Esophagus muscularis mucosa (tissue), 4 donors: ENCODE data around the gene GABRQ. TPM values are rescaled to one million over a fixed set of nuclear protein-coding genes. Genes with fewer than 3 reads are reported as not detected.

Source experiments
- DNase-seq: peaks from one replicate; pipeline ENCODE4 v3.0.0-alpha.2; 2017; ENCODE audit errors: extremely low spot score
- H3K27ac ChIP-seq, 4 donors: fragments of 200-600 bp; sonication (generic); replicated peaks in 1 of 4; 1 replicate in 3 of 4; 2 replicates in 1 of 4; pipeline ENCODE4 v1.5.1; 2016 to 2019; ENCODE audit warnings: mild to moderate bottlenecking in 1 of 4
- H3K27me3 ChIP-seq, 4 donors: fragments of 200-600 bp; sonication (generic); one replicate each; pipeline versions ENCODE4 v1.5.1 to v1.6.0; 2016 to 2019
- H3K36me3 ChIP-seq, 4 donors: fragments of 200-600 bp; sonication (generic); one replicate each; pipeline ENCODE4 v1.5.1; 2016 to 2019
- H3K4me1 ChIP-seq, 4 donors: fragments of 200-600 bp; sonication (generic); one replicate each; pipeline ENCODE4 v1.5.1; 2016 to 2019
- H3K4me3 ChIP-seq, 4 donors: fragments of 200-600 bp; sonication (generic); 1 replicate in 2 of 4; 2 replicates in 2 of 4; pipeline ENCODE4 v1.5.1; 2016 to 2019; ENCODE audit warnings: mild to moderate bottlenecking in 4 of 4, moderate library complexity in 1 of 4
- H3K9me3 ChIP-seq, 4 donors: fragments of 200-600 bp; sonication (generic); 1 replicate in 3 of 4; 2 replicates in 1 of 4; pipeline ENCODE4 v1.5.1; 2016 to 2019
- CTCF ChIP-seq, 3 experiments: fragments of 200-600 bp in 2 of 3; fragments of 450-650 bp in 1 of 3; sonication (generic) in 2 of 3; IDR thresholded peaks; one replicate each; pipeline ENCODE4 v1.5.1; 2017 to 2019; ENCODE audit warnings: antibody characterized with exemption in 3 of 3, mild to moderate bottlenecking in 2 of 3, moderate library complexity in 1 of 3
- EP300 ChIP-seq: sonication (generic); formaldehyde crosslinking; IDR thresholded peaks from one replicate; pipeline ENCODE4 v1.6.1; 2017; ENCODE audit warnings: antibody characterized with exemption
- POLR2A ChIP-seq: fragments of 450-650 bp; IDR thresholded peaks from one replicate; pipeline ENCODE4 v1.6.1; 2017; ENCODE audit warnings: antibody characterized with exemption, moderate library complexity, mild to moderate bottlenecking, low read depth
- POLR2AphosphoS5 ChIP-seq, 2 donors: sonication (generic); formaldehyde crosslinking; IDR thresholded peaks; one replicate each; pipeline ENCODE4 v1.6.1; 2017; ENCODE audit warnings: antibody characterized with exemption in 2 of 2
- WGBS: methylation state at CpG from one replicate; pipeline ENCODE4 v1.1.5; 2018; 5-methylcytosine and 5-hydroxymethylcytosine counted together
- intact Hi-C: fragments of 100-400 bp; cut with DNase I; formaldehyde crosslinking; loops from one replicate; pipeline ENCODE4 v1.15.1; 2023
- total RNA-seq, 4 donors: library from RNA; depleted of rRNA; stranded (reverse); fragments of >200 nt; gene quantifications; one replicate each; pipeline versions ENCODE4 v1.1.0 to v1.2.1, GENCODE V29; 2016

GABRQ gene
- total RNA-seq = under 1 TPM in 1 of 4 donors, not detected in 3; 0.06 TPM

- Histone ChIP-seq H3K27ac (no peak within 1 kb of the TSS), H3K9me3 (no peaks in the 10 kb centered on the region), H3K36me3 (no peaks in the 10 kb centered on the region), H3K4me3 (peak within 1 kb of the TSS in 1 of 4 donors; percentile 14), H3K27me3 (peaks cover 0 to 38% (median 14%) of the 10 kb centered on the region in 4 donors), H3K4me1 (peaks cover 0 to 9% (median 6%) of the 10 kb centered on the region in 4 donors)
- WGBS = 39% methylated on average over 31 of the region's 64 CpGs
- TF ChIP-seq EP300 (no peak), CTCF (IDR thresholded peaks at IDR 0.05) (no peak), POLR2A (no peak), POLR2AphosphoS5 (IDR thresholded peaks at IDR 0.05) (no peak)
- intact Hi-C loops = loop anchor here (5.0 kb wide), 1 partner anchor 1486 kb away; no protein-coding TSS in a partner anchor
- DNase-seq = peak; percentile 12
Measured at GRCh38 chrX:152637649-152638442, at the start of gene GABRQ. Gene GABRQ (plus strand): TSS chrX:152637895. CDS start chrX:152638203, 308 bp downstream.

GRCh38 chrX:152588206-152588605, 49.5 kb upstream of the GABRQ start:
- intact Hi-C loops = no loop called here
- no peaks in the 10 kb centered on the region for H3K4me1 ChIP-seq
- H3K9me3 ChIP-seq = no peaks in the 10 kb centered on the region
- no peaks in the 10 kb centered on the region for H3K27me3 ChIP-seq
- no peaks in the 10 kb centered on the region for H3K36me3 ChIP-seq
- no peak for DNase-seq
- H3K27ac ChIP-seq = no peak overlapping the region
- H3K4me3 ChIP-seq = no peak overlapping the region
- TF ChIP-seq EP300 = no peak
- no peak for TF ChIP-seq POLR2AphosphoS5 (IDR thresholded peaks at IDR 0.05)
- no peak for TF ChIP-seq POLR2A
- TF ChIP-seq CTCF (IDR thresholded peaks at IDR 0.05) = no peak

- H3K4me3 ChIP-seq = no peak overlapping the region
- no peak for DNase-seq
- intact Hi-C loops = no loop called here
- 41% methylated on average over 5 of the region's 5 CpGs for WGBS
- no peaks in the 10 kb centered on the region for H3K36me3 ChIP-seq
- no peaks in the 10 kb centered on the region for H3K9me3 ChIP-seq
- no peaks in the 10 kb centered on the region for H3K27me3 ChIP-seq
- H3K27ac ChIP-seq = no peak overlapping the region
- TF ChIP-seq CTCF (IDR thresholded peaks at IDR 0.05) = no peak
- TF ChIP-seq POLR2A = no peak
- no peak for TF ChIP-seq EP300
- H3K4me1 ChIP-seq = no peaks in the 10 kb centered on the region
Measured at GRCh38 chrX:152600853-152601633, 36.7 kb upstream of the GABRQ start.

GRCh38 chrX:152601848-152602616, 35.7 kb upstream of the GABRQ start:
- Histone ChIP-seq H3K4me3 (no peak overlapping the region), H3K36me3 (no peaks in the 10 kb centered on the region), H3K27me3 (no peaks in the 10 kb centered on the region), H3K4me1 (no peaks in the 10 kb centered on the region), H3K27ac (no peak overlapping the region), H3K9me3 (peaks cover 0 to 7% (median 0%) of the 10 kb centered on the region in 4 donors)
- TF ChIP-seq POLR2AphosphoS5 (IDR thresholded peaks at IDR 0.05) (no peak), CTCF (IDR thresholded peaks at IDR 0.05) (no peak), POLR2A (no peak), EP300 (no peak)
- DNase-seq = no peak
- intact Hi-C loops = no loop called here
- 43% methylated on average over 6 of the region's 6 CpGs for WGBS
